ENCODE results near the gene SCN4A. TPM values are rescaled to one million over a fixed set of nuclear protein-coding genes. Genes with fewer than 3 reads are reported as not detected.
A peak's percentile ranks its signal among the peaks of the same experiment; 100 is the strongest.

Gene SCN4A
- total RNA-seq, 3 donors from 2014 or later = 1.0 to 16.7 (median 10.2) TPM

DNA sequence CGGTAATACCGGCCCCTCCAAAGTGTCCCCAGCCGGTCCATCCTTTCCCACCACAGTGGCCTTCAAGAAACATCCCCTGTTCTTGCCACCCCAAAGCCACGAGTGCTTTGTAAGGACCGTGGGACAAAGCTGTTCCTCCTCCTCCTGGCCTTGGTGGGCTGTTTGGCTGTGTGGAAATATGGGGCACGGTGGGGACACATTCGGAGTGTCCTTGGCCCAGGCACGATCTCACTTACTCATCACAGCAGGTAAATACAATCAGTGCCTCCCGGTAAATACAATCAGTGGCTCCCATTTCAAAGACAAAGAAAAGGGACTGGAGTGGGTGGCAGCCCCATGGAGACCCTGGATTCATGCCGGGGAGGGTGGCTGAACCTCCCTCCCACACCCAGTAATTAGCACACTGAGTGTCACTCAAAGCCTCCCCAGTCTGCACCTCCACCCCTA lies 10.4 kb downstream of the SCN4A start:
- Histone ChIP-seq H3K4me3 (no peak overlapping the region), H3K36me3 (no peaks in the 10 kb centered on the region), H3K9me3 (no peaks in the 10 kb centered on the region), H3K27me3 (no peaks in the 10 kb centered on the region), H3K27ac (peak overlapping the region; percentile 56 to 92), H3K4me1 (no peaks in the 10 kb centered on the region)
- DNase-seq (ENCODE audit: low spot score in 2 of 2) = no peak
- intact Hi-C loops (cut with DNase I; ENCODE audit: low total_unique reads) = no loop called here
- no peak for TF ChIP-seq POLR2A (IDR thresholded peaks at IDR 0.05)

DNA sequence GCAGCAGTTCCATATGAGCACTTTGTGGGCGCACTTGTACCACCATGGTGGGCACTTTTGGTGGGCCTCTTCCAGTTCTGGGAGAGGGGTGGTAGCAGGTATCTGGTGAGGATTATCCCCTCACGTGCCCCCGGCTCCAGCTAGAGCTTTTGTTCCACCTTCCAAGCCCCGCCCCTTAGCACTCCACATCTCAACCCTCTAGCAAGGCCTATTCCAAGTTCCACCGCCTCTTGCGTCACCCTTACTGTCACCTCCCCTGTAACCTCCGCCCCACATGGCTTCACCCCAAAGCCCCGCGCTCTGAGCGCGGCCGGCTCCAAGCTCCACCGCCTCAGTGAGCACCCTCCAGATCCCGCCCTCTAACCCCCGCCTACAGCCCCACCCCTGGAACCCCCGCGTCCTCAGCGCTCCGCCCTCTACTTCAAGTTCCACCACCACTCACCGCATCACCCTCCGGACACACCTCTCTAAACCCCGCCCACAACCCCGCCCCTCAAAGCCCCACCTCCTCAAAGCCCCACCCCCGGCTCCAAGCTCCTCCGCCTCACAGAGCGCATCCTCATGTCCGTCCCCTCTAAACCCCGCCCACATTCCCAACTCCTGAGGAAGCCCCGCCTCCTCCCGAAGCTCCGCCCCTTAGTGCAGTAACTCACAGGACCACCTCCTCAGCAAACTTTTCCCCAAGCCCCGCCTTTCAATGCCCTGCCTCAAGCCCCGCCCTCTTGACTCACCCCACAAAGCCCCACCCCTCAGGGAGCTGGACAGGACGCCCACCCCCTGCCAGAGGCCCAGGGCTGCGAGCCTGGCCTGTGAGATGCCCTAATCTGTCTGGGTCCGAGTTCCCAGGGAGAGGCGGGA lies 11.1 kb downstream of the SCN4A start:
- no peaks in the 10 kb centered on the region for H3K4me1 ChIP-seq
- peak overlapping the region in 2 of 3 donors; percentile 7 to 50 for H3K4me3 ChIP-seq
- H3K9me3 ChIP-seq = no peaks in the 10 kb centered on the region
- H3K27me3 ChIP-seq = no peaks in the 10 kb centered on the region
- peak overlapping the region; percentile 56 to 92 for H3K27ac ChIP-seq
- no peak for DNase-seq (ENCODE audit: low spot score in 2 of 2)
- intact Hi-C loops (cut with DNase I; ENCODE audit: low total_unique reads) = no loop called here
- H3K36me3 ChIP-seq = no peaks in the 10 kb centered on the region
- TF ChIP-seq POLR2A (IDR thresholded peaks at IDR 0.05) (no peak), POLR2AphosphoS5 (IDR thresholded peaks at IDR 0.05) (no peak)
- TF ChIP-seq, protein P1, sequence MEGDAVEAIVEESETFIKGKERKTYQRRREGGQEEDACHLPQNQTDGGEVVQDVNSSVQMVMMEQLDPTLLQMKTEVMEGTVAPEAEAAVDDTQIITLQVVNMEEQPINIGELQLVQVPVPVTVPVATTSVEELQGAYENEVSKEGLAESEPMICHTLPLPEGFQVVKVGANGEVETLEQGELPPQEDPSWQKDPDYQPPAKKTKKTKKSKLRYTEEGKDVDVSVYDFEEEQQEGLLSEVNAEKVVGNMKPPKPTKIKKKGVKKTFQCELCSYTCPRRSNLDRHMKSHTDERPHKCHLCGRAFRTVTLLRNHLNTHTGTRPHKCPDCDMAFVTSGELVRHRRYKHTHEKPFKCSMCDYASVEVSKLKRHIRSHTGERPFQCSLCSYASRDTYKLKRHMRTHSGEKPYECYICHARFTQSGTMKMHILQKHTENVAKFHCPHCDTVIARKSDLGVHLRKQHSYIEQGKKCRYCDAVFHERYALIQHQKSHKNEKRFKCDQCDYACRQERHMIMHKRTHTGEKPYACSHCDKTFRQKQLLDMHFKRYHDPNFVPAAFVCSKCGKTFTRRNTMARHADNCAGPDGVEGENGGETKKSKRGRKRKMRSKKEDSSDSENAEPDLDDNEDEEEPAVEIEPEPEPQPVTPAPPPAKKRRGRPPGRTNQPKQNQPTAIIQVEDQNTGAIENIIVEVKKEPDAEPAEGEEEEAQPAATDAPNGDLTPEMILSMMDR (IDR thresholded peaks at IDR 0.05) = no peak

DNA sequence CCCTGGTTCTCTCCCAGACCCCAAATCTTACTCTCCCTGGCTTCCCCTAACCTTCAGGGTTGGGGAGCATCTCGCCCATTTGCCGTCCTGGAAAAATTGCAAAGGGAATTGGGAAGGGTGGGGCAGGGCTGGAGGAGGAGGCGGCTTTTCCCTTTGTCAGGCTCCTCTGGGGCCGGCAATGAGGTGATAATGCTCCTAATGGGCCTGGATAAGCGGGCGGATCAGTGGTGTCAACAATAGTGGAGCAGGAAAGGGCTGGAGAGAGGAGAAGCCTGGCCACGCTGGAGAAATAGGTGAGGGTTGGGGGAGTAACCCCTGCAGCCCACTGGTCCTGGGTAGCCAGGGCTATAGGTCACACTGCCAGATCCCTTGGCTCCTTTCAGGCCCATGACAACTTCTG lies 12.3 kb downstream of the SCN4A start:
- Histone ChIP-seq H3K27ac (peak overlapping the region in 1 of 2 donors; percentile 59), H3K9me3 (no peaks in the 10 kb centered on the region), H3K36me3 (no peaks in the 10 kb centered on the region), H3K4me1 (no peaks in the 10 kb centered on the region), H3K27me3 (no peaks in the 10 kb centered on the region), H3K4me3 (peak overlapping the region in 2 of 3 donors; percentile 7 to 50)
- TF ChIP-seq POLR2A (IDR thresholded peaks at IDR 0.05) = no peak
- TF ChIP-seq POLR2AphosphoS5 (IDR thresholded peaks at IDR 0.05) = no peak
- TF ChIP-seq, protein P1 (IDR thresholded peaks at IDR 0.05) = no peak
- intact Hi-C loops (cut with DNase I; ENCODE audit: low total_unique reads) = no loop called here
- DNase-seq (ENCODE audit: low spot score in 2 of 2) = no peak

DNA sequence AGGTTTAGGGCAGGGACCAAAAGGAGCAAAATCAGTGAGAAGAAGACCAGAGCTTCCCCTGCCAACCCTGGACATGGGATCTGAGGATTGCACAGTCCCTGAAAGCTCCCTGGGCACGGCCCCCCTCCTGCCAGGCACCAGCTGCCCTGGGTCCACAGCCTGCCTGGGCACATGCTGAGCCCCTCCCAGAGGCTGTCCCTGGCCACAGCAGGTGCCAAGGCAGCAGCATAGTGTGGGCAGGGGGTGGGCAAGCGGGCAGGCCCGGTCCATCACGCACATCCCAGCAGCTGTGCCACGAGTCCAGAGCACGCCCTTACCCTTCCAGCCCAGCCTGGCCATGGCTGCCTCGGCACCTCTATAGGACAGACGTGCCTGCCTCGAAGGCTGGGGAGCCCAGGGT lies 12.7 kb downstream of the SCN4A start:
- Histone ChIP-seq H3K27me3 (no peaks in the 10 kb centered on the region), H3K9me3 (no peaks in the 10 kb centered on the region), H3K4me1 (no peaks in the 10 kb centered on the region), H3K4me3 (peak overlapping the region in 2 of 3 donors; percentile 7 to 50), H3K27ac (peak overlapping the region in 1 of 2 donors; percentile 59), H3K36me3 (no peaks in the 10 kb centered on the region)
- TF ChIP-seq POLR2A (IDR thresholded peaks at IDR 0.05) (no peak), POLR2AphosphoS5 (IDR thresholded peaks at IDR 0.05) (no peak)
- TF ChIP-seq, protein P1 (IDR thresholded peaks at IDR 0.05) = no peak
- no peak for DNase-seq (ENCODE audit: low spot score in 2 of 2)
- intact Hi-C loops (cut with DNase I; ENCODE audit: low total_unique reads) = no loop called here

DNA sequence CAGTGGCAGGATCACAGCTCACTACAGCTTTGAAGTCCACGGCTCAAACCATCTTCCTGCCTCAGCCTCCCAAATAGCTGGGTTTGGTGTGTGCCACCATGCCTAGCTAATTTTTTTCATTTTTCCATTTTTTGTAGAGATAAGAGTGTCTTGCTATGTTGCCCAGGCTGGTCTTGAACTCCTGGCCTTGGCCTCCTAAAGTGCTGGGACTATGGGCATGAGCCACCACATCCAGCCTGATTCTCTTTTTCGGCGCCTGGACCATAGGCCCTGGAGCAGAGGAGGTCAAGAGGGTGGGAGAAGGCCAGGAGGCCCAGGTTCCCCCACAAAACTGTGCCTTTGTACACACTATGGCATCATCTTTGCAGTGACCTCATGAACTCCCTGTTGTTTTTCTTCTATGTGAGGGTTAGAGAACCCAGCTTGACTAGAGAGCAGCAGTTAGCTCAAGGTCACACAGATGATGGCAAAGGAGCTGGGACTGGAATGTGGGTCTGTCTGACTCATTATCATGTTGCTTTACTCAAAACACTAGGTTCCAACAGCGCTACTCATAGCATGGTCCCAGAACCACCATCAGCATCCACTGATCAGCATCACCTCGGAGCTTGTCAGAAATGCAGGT lies 16.3 kb downstream of the SCN4A start:
- no peaks in the 10 kb centered on the region for H3K27me3 ChIP-seq
- H3K9me3 ChIP-seq = no peaks in the 10 kb centered on the region
- no peak overlapping the region for H3K27ac ChIP-seq
- DNase-seq (ENCODE audit: low spot score in 2 of 2) = no peak
- H3K36me3 ChIP-seq = no peaks in the 10 kb centered on the region
- no peak overlapping the region for H3K4me3 ChIP-seq
- no peak for TF ChIP-seq POLR2AphosphoS5 (IDR thresholded peaks at IDR 0.05)
- TF ChIP-seq POLR2A (IDR thresholded peaks at IDR 0.05) = no peak
- TF ChIP-seq, protein P1 (IDR thresholded peaks at IDR 0.05) = no peak
- no peaks in the 10 kb centered on the region for H3K4me1 ChIP-seq
- intact Hi-C loops (cut with DNase I; ENCODE audit: low total_unique reads) = no loop called here

Measured in breast epithelium (tissue), 4 donors.